Activated B cell treated with CpG ODN at 0.5 μM for 24 hours (primary cell): ENCODE measurements around the gene CABLES2. TPM values are rescaled to one million over a fixed set of nuclear protein-coding genes. Genes with fewer than 3 reads are reported as not detected.

Source experiments
- ATAC-seq: fragments of 200-7000 bp; cut with Tn5 transposase; one replicate; pipeline ENCODE4 v1.10.0; 2021; ENCODE audit warnings: low read depth, mild to moderate bottlenecking, moderate library complexity
- CTCF ChIA-PET: fragments of 350-600 bp; sonication (Branson Sonifier 250); formaldehyde crosslinking; loops from one replicate; lab custom pipeline; 2021; ENCODE audit warnings: antibody characterized with exemption; lab: Charles Lee
- POLR2A ChIA-PET: fragments of 350-600 bp; sonication (Branson Sonifier 250); formaldehyde crosslinking; loops from one replicate; lab custom pipeline; 2021; ENCODE audit warnings: antibody characterized with exemption; lab: Charles Lee
- DNase-seq: peaks from one replicate; pipeline ENCODE4 v3.0.0; 2022
- H3K27ac Mint-ChIP-seq: one replicate; pipeline ENCODE4 v1.8.0; 2020; ENCODE audit warnings: mixed read lengths
- H3K27me3 Mint-ChIP-seq: one replicate; pipeline ENCODE4 v1.8.0; 2021; ENCODE audit warnings: mixed read lengths
- H3K36me3 Mint-ChIP-seq: one replicate; pipeline ENCODE4 v1.8.0; 2021; ENCODE audit warnings: low read depth, mixed read lengths
- H3K4me1 Mint-ChIP-seq: one replicate; pipeline ENCODE4 v1.8.0; 2021; ENCODE audit warnings: mixed read lengths
- H3K4me3 Mint-ChIP-seq: one replicate; pipeline ENCODE4 v1.8.0; 2020; ENCODE audit warnings: mild to moderate bottlenecking, mixed read lengths
- H3K9me3 Mint-ChIP-seq: one replicate; pipeline ENCODE4 v1.8.0; 2020; ENCODE audit warnings: mixed read lengths
- CTCF ChIP-seq: fragments of 200-600 bp; IDR thresholded peaks from one replicate; pipeline ENCODE4 v1.8.0; 2022; ENCODE audit warnings: antibody characterized with exemption, mild to moderate bottlenecking
- intact Hi-C: fragments of 100-400 bp; cut with micrococcal nuclease; formaldehyde crosslinking; loops from one replicate; pipeline ENCODE4 v1.15.1; 2024
- total RNA-seq: library from RNA; stranded (reverse); gene quantifications from 2 replicates; pipeline ENCODE4 v1.2.3, GENCODE V29; 2022

The CABLES2 gene
- total RNA-seq, 1 donor from 2014 or later = 6.6 TPM

GRCh38 chr20:62441987-62442539 is 35.0 kb upstream of the CABLES2 start:
- Mint-ChIP-seq H3K9me3 (no peaks in the 10 kb centered on the region), H3K27me3 (peaks cover 21% of the 10 kb centered on the region), H3K4me1 (no peaks in the 10 kb centered on the region), H3K4me3 (no peak overlapping the region), H3K27ac (no peak overlapping the region), H3K36me3 (no peaks in the 10 kb centered on the region)
- CTCF ChIA-PET = no interaction called here
- intact Hi-C loops = no loop called here
- DNase-seq (no peak), ATAC-seq (no peak)
- no peak for TF ChIP-seq CTCF
- POLR2A ChIA-PET = no interaction called here

- POLR2A ChIA-PET = interaction anchor here (0.6 kb wide), 1 partner anchor 30 kb away, joined by 7 read pairs; no protein-coding TSS in a partner anchor
- TF ChIP-seq CTCF = no peak
Measured at GRCh38 chr20:62439218-62439617, 32.1 kb upstream of the CABLES2 start.

GRCh38 chr20:62437927-62438326 is 30.8 kb upstream of the CABLES2 start:
- DNase-seq (no peak), ATAC-seq (no peak)
- no peak overlapping the region for H3K27ac Mint-ChIP-seq
- peaks cover 31% of the 10 kb centered on the region for H3K27me3 Mint-ChIP-seq
- no peak for TF ChIP-seq CTCF
- CTCF ChIA-PET = no interaction called here
- H3K4me1 Mint-ChIP-seq = no peaks in the 10 kb centered on the region
- no peak overlapping the region for H3K4me3 Mint-ChIP-seq
- no peaks in the 10 kb centered on the region for H3K36me3 Mint-ChIP-seq
- POLR2A ChIA-PET = no interaction called here
- no peaks in the 10 kb centered on the region for H3K9me3 Mint-ChIP-seq
- intact Hi-C loops = no loop called here

More at GRCh38 chr20:62439218-62439617, 32.1 kb upstream of the CABLES2 start:
- Mint-ChIP-seq H3K27ac (no peak overlapping the region), H3K4me1 (no peaks in the 10 kb centered on the region), H3K4me3 (no peak overlapping the region), H3K27me3 (peaks cover 27% of the 10 kb centered on the region), H3K9me3 (no peaks in the 10 kb centered on the region), H3K36me3 (no peaks in the 10 kb centered on the region)
- intact Hi-C loops = no loop called here
- peak; percentile 50 for ATAC-seq
- CTCF ChIA-PET = no interaction called here
- no peak for DNase-seq

- DNase-seq = no peak
- Mint-ChIP-seq H3K36me3 (no peaks in the 10 kb centered on the region), H3K27ac (no peak overlapping the region), H3K4me1 (no peaks in the 10 kb centered on the region), H3K4me3 (no peak overlapping the region), H3K9me3 (no peaks in the 10 kb centered on the region), H3K27me3 (peaks cover 29% of the 10 kb centered on the region)
- ATAC-seq = no peak
- ChIA-PET POLR2A (no interaction called here), CTCF (no interaction called here)
- no peak for TF ChIP-seq CTCF
- intact Hi-C loops = no loop called here
Measured at GRCh38 chr20:62437496-62437895, 30.4 kb upstream of the CABLES2 start.

- DNase-seq (no peak), ATAC-seq (no peak)
- H3K36me3 Mint-ChIP-seq = no peaks in the 10 kb centered on the region
- no peaks in the 10 kb centered on the region for H3K4me1 Mint-ChIP-seq
- no peaks in the 10 kb centered on the region for H3K9me3 Mint-ChIP-seq
- H3K27me3 Mint-ChIP-seq = peaks cover 33% of the 10 kb centered on the region
- ChIA-PET POLR2A (no interaction called here), CTCF (no interaction called here)
- TF ChIP-seq CTCF = no peak
- H3K4me3 Mint-ChIP-seq = no peak overlapping the region
- intact Hi-C loops = no loop called here
- H3K27ac Mint-ChIP-seq = no peak overlapping the region
Measured at GRCh38 chr20:62436692-62437091, 29.6 kb upstream of the CABLES2 start.
